HFFc6 (cell line): ENCODE measurements around the gene CRPPA. TPM values are rescaled to one million over a fixed set of nuclear protein-coding genes. Genes with fewer than 3 reads are reported as not detected.

ENCODE experiments used
- DNase-seq: peaks from one replicate; pipeline ENCODE4 v3.0.0-alpha.2; 2018
- H3K27ac Mint-ChIP-seq: 2 replicates; pipeline ENCODE4 v1.8.0; 2020; ENCODE audit warnings: mild to moderate bottlenecking, mixed read lengths
- H3K27me3 Mint-ChIP-seq: 2 replicates; pipeline ENCODE4 v1.8.0; 2021; ENCODE audit warnings: mild to moderate bottlenecking, moderate library complexity, mixed read lengths; ENCODE audit not compliant: insufficient read depth
- H3K36me3 Mint-ChIP-seq: 2 replicates; pipeline ENCODE4 v1.8.0; 2021; ENCODE audit warnings: low read depth, mixed read lengths
- H3K4me1 Mint-ChIP-seq: 2 replicates; pipeline ENCODE4 v1.8.0; 2020; ENCODE audit warnings: low read depth, mixed read lengths
- H3K4me3 Mint-ChIP-seq: 2 replicates; pipeline ENCODE4 v1.8.0; 2020; ENCODE audit warnings: mild to moderate bottlenecking, moderate library complexity, mixed read lengths
- H3K9me3 Mint-ChIP-seq: 2 replicates; pipeline ENCODE4 v1.8.0; 2020; ENCODE audit warnings: mild to moderate bottlenecking, mixed read lengths
- total RNA-seq, 6 experiments: library from RNA; stranded (reverse); fragmentation: NEBNext Ultra II Directional; extraction: Animal tissue kit (Norgen Biotek cat#: 25700); gene quantifications; 2 replicates in 1 of 6; 3 replicates in 5 of 6; pipeline ENCODE4 v1.2.3, GENCODE V29; 2021
- TF ChIP-seq, protein P1 (sequence below): fragments of 200-600 bp; sonication (generic); IDR thresholded peaks from 2 replicates; pipeline ENCODE4 v1.5.0; 2021; ENCODE audit warnings: antibody characterized with exemption, mild to moderate bottlenecking

CRPPA gene
- total RNA-seq, 6 experiments from 2014 or later: 2.3 to 3.1 (median 2.5) TPM

DNA sequence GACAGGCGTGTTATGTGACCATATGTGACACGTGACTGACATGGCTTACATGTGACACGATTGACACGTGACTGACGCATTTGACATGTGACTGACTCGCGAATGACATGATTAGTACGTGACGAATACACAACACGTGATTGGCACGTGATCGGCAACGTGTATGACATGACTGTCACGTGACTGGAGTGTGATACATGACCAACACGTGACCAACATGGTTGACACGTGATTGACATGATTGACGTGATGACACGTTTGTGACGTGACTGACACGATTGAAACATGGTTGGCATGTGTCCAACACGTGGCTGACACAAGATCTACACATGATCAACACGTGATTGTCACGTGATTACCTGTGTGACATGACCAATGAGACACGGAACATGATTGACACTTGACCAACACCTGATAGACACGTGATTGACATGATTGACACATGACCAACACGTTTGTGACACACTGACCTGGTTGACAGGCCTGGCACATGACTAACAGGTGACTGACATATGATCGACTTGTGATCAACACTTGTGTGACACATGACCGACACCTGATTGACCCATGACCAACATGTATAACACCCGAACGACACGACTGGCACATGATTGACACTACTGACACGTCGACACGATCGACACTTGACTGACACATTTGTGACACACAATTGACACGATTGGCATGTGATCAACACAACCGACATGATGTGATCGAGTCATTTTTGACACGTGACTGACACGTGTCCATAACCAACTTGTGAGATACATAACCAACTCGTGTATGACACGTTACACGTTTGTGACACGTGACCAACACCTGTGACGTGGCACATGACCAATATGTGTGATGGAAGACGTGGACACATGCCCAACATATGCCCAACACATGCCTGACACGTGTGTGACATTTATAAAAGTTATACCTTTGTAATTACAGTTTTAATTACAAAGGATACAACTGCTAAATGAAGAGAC lies 21.1 kb downstream of the CRPPA start:
- peaks cover 43% of the 10 kb centered on the region for H3K36me3 Mint-ChIP-seq
- H3K4me3 Mint-ChIP-seq: no peak overlapping the region
- peaks cover 70% of the 10 kb centered on the region for H3K9me3 Mint-ChIP-seq
- peaks cover 6% of the 10 kb centered on the region for H3K4me1 Mint-ChIP-seq
- TF ChIP-seq, protein P1, sequence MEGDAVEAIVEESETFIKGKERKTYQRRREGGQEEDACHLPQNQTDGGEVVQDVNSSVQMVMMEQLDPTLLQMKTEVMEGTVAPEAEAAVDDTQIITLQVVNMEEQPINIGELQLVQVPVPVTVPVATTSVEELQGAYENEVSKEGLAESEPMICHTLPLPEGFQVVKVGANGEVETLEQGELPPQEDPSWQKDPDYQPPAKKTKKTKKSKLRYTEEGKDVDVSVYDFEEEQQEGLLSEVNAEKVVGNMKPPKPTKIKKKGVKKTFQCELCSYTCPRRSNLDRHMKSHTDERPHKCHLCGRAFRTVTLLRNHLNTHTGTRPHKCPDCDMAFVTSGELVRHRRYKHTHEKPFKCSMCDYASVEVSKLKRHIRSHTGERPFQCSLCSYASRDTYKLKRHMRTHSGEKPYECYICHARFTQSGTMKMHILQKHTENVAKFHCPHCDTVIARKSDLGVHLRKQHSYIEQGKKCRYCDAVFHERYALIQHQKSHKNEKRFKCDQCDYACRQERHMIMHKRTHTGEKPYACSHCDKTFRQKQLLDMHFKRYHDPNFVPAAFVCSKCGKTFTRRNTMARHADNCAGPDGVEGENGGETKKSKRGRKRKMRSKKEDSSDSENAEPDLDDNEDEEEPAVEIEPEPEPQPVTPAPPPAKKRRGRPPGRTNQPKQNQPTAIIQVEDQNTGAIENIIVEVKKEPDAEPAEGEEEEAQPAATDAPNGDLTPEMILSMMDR: no peak
- DNase-seq: no peak
- no peak overlapping the region for H3K27ac Mint-ChIP-seq
- peaks cover 6% of the 10 kb centered on the region for H3K27me3 Mint-ChIP-seq

- Mint-ChIP-seq H3K4me3 (no peak overlapping the region), H3K4me1 (peaks cover 6% of the 10 kb centered on the region), H3K9me3 (peaks cover 70% of the 10 kb centered on the region), H3K27me3 (peaks cover 6% of the 10 kb centered on the region), H3K36me3 (peaks cover 43% of the 10 kb centered on the region), H3K27ac (no peak overlapping the region)
- no peak for DNase-seq
- TF ChIP-seq, protein P1: no peak
Measured at GRCh38 chr7:16399265-16399831, 22.0 kb downstream of the CRPPA start.

GRCh38 chr7:16398146-16399017 lies 23.0 kb downstream of the CRPPA start:
- Mint-ChIP-seq H3K36me3 (peaks cover 41% of the 10 kb centered on the region), H3K4me3 (no peak overlapping the region), H3K4me1 (peaks cover 6% of the 10 kb centered on the region), H3K27ac (no peak overlapping the region), H3K27me3 (peaks cover 6% of the 10 kb centered on the region), H3K9me3 (peaks cover 70% of the 10 kb centered on the region)
- DNase-seq: no peak
- TF ChIP-seq, protein P1: no peak

DNA sequence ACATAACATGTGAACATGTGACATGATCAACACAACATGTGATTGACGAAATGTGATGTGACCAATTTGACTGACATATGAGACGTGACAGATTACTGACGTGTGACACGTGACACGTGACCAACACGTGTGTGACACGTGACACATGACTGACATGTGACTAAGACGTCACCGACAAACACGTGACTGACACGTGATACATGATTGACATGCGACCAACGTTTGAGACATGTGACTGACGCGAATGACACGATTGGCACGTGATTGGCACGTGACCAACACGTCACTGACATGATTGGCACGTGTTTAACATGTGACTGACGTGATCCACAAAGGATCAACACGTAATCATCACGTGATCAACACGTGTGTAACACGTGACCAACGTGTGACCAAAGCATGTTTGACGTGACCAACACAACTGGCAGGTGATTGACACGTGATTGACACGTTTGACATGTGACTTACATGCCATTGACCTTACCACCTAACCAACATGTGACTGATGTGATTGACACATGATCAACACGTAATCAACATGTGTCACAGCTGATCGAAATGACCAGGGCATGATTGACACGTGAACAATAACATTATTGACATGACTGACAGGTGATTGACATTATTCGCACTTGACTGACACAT lies 23.7 kb downstream of the CRPPA start:
- no peak overlapping the region for H3K4me3 Mint-ChIP-seq
- H3K9me3 Mint-ChIP-seq: peaks cover 62% of the 10 kb centered on the region
- TF ChIP-seq, protein P1: no peak
- H3K36me3 Mint-ChIP-seq: peaks cover 33% of the 10 kb centered on the region
- peaks cover 6% of the 10 kb centered on the region for H3K4me1 Mint-ChIP-seq
- no peak overlapping the region for H3K27ac Mint-ChIP-seq
- peaks cover 6% of the 10 kb centered on the region for H3K27me3 Mint-ChIP-seq
- no peak for DNase-seq
